ENCODE results near the gene PLXND1. TPM values are rescaled to one million over a fixed set of nuclear protein-coding genes. Genes with fewer than 3 reads are reported as not detected.

Gene PLXND1
- total and polyA plus RNA-seq, 2 donors (not counting 1 experiment from before 2014, with no cell fraction given), result 89.6 to 109 TPM

DNA sequence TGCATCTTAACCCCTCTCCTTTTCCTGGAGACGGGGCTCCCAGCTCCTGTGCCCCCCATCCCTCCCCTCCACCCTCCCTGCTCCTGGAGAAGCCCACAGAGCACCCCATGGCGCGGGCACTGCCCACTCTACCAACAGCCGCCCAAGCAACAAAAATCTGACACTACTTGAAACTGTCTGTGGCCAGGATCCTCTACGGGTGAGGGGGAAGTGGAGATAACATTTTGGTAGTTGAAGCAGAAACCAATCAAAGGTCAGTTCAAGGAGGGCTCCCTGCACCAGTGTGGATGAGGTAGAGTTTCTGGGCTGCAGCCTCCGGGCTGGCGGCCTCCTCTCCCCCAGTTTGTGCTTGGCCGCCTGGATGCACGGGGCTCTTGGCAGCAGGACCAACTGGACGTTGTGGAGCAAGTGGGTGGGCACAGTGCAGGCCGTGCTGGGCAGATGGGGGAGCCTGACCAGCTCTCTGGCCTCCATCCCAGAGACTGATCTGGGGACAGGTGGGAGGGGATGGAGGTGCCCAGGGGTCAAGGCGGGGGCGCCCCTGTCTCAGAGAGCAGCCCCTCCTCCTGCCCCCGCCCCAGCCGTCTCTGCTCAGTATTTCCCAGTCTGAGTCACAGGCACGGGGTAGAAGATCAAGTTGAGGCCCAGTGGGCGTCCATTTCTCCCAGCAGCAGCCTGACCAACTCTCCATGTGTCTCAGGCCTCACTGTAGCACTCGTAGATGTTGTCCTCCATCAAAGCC lies 50.7 kb downstream of the PLXND1 start:
- peak in 1 of 2 donors; percentile 26 for DNase-seq (ENCODE audit: low read depth in 2 of 2)
- H3K27ac ChIP-seq (ENCODE audit: insufficient read depth, low read length), result no peak overlapping the region
- H3K4me2 ChIP-seq (ENCODE audit: extremely low read depth, insufficient read depth, low read length), result no peak overlapping the region
- H3K79me2 ChIP-seq (ENCODE audit: control insufficient read depth, insufficient read depth, low read length), result peaks cover 9% of the 10 kb centered on the region
- H3K4me1 ChIP-seq (ENCODE audit: control insufficient read depth, extremely low read depth, insufficient read depth, low read length), result peaks cover 41% of the 10 kb centered on the region
- no peak for TF ChIP-seq EZH2 (IDR thresholded peaks at IDR 0.05; ENCODE audit: low read length, missing control alignments)
- TF ChIP-seq, protein P1, sequence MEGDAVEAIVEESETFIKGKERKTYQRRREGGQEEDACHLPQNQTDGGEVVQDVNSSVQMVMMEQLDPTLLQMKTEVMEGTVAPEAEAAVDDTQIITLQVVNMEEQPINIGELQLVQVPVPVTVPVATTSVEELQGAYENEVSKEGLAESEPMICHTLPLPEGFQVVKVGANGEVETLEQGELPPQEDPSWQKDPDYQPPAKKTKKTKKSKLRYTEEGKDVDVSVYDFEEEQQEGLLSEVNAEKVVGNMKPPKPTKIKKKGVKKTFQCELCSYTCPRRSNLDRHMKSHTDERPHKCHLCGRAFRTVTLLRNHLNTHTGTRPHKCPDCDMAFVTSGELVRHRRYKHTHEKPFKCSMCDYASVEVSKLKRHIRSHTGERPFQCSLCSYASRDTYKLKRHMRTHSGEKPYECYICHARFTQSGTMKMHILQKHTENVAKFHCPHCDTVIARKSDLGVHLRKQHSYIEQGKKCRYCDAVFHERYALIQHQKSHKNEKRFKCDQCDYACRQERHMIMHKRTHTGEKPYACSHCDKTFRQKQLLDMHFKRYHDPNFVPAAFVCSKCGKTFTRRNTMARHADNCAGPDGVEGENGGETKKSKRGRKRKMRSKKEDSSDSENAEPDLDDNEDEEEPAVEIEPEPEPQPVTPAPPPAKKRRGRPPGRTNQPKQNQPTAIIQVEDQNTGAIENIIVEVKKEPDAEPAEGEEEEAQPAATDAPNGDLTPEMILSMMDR (conservative IDR thresholded peaks at IDR 0.05 in 1 of 2, IDR thresholded peaks at IDR 0.05 in 1 of 2; ENCODE audit: low read depth in 1 of 2, low read length in 2 of 2), result no peak
- H2AFZ ChIP-seq (ENCODE audit: low read length), result no peak overlapping the region
- H3K9me3 ChIP-seq (ENCODE audit: control insufficient read depth, insufficient read depth, low read depth, low read length), result no peaks in the 10 kb centered on the region
- no peak overlapping the region for H3K9ac ChIP-seq (ENCODE audit: insufficient read depth, low read length)
- peaks cover 26% of the 10 kb centered on the region for H3K36me3 ChIP-seq (ENCODE audit: control insufficient read depth, insufficient read depth, low read length)
- H3K27me3 ChIP-seq (ENCODE audit: control insufficient read depth, insufficient read depth, low read length), result no peaks in the 10 kb centered on the region
- no peak overlapping the region for H3K4me3 ChIP-seq (replicated peaks in 1 of 4; ENCODE audit: control extremely low read depth in 1 of 4, insufficient read depth in 1 of 4, low read depth in 3 of 4, low read length in 4 of 4)
- H4K20me1 ChIP-seq (ENCODE audit: control insufficient read depth, extremely low read depth, insufficient read depth, low read length), result no peaks in the 10 kb centered on the region

DNA sequence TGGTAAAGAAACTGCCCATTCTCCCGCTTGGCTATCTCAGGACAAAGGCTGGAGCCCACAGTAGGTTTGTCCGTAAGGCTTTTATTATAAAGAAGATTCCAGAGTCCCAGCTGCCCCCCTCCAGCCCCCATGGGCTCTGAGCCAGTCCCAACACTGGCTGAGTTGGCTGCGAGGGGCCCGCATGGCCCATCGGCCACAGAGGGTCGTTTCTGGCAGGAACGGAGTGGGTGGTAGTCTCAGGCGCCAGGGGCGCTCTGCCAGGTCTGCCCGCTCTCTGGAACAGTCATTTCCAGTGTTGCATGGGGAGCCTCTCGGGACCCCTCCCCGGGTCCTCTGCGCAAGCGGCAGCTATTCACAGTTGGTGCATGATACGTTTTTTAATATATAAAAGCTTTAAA lies 51.3 kb downstream of the PLXND1 start:
- H3K27ac ChIP-seq (ENCODE audit: insufficient read depth, low read length), result no peak overlapping the region
- H3K4me2 ChIP-seq (ENCODE audit: extremely low read depth, insufficient read depth, low read length), result no peak overlapping the region
- H3K9ac ChIP-seq (ENCODE audit: insufficient read depth, low read length), result no peak overlapping the region
- H3K79me2 ChIP-seq (ENCODE audit: control insufficient read depth, insufficient read depth, low read length), result peaks cover 9% of the 10 kb centered on the region
- no peak overlapping the region for H3K4me3 ChIP-seq (replicated peaks in 1 of 4; ENCODE audit: control extremely low read depth in 1 of 4, insufficient read depth in 1 of 4, low read depth in 3 of 4, low read length in 4 of 4)
- no peaks in the 10 kb centered on the region for H4K20me1 ChIP-seq (ENCODE audit: control insufficient read depth, extremely low read depth, insufficient read depth, low read length)
- H3K4me1 ChIP-seq (ENCODE audit: control insufficient read depth, extremely low read depth, insufficient read depth, low read length), result peaks cover 37% of the 10 kb centered on the region
- H3K27me3 ChIP-seq (ENCODE audit: control insufficient read depth, insufficient read depth, low read length), result no peaks in the 10 kb centered on the region
- H3K36me3 ChIP-seq (ENCODE audit: control insufficient read depth, insufficient read depth, low read length), result peaks cover 24% of the 10 kb centered on the region
- no peak for TF ChIP-seq EZH2 (IDR thresholded peaks at IDR 0.05; ENCODE audit: low read length, missing control alignments)
- H3K9me3 ChIP-seq (ENCODE audit: control insufficient read depth, insufficient read depth, low read depth, low read length), result no peaks in the 10 kb centered on the region
- no peak for DNase-seq (ENCODE audit: low read depth in 2 of 2)
- H2AFZ ChIP-seq (ENCODE audit: low read length), result no peak overlapping the region

DNA sequence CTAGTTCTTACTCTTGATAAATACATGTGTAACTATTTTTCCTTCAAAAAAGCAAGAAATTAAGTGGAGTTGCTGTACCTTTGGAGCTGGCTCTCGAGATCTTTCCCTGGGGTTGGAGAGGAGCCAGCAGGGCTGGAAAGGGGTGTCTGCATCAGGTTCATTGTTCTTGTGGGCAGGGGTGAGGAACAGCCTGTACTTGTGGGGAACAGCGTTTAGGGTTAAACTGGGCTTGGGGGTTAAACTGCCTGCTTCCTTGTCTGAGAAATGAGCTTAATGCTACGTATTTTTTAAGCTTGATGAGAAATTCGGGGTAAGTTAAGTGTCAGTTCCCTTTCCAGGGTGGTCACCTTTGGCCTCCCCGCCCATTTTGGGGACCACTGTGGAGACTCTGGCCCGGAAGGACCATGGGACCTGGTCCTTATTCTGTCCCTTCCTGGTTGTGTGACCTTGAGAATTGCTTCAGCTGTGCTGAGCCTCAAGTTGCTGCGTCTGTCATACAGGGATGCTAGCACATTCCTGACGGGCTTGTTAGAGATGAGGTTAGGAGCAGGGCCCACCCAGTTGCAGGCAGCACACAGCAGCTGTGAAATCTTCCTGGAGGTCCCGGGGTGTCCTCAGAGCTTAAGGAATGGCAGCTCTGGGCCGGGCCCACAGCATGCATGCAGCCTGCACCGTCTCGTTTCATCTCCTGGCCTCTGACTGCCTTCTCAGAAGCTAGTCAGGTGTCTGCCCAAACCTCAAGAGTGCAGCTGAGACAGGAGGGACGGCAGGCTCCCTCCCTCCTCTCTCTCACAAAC lies 51.9 kb downstream of the PLXND1 start:
- H4K20me1 ChIP-seq (ENCODE audit: control insufficient read depth, extremely low read depth, insufficient read depth, low read length), result no peaks in the 10 kb centered on the region
- no peaks in the 10 kb centered on the region for H3K9me3 ChIP-seq (ENCODE audit: control insufficient read depth, insufficient read depth, low read depth, low read length)
- H3K27ac ChIP-seq (ENCODE audit: insufficient read depth, low read length), result peak overlapping the region; percentile 19
- peaks cover 4% of the 10 kb centered on the region for H3K79me2 ChIP-seq (ENCODE audit: control insufficient read depth, insufficient read depth, low read length)
- no peak overlapping the region for H3K9ac ChIP-seq (ENCODE audit: insufficient read depth, low read length)
- H2AFZ ChIP-seq (ENCODE audit: low read length), result no peak overlapping the region
- H3K4me1 ChIP-seq (ENCODE audit: control insufficient read depth, extremely low read depth, insufficient read depth, low read length), result peaks cover 32% of the 10 kb centered on the region
- H3K36me3 ChIP-seq (ENCODE audit: control insufficient read depth, insufficient read depth, low read length), result peaks cover 21% of the 10 kb centered on the region
- no peak for TF ChIP-seq EZH2 (IDR thresholded peaks at IDR 0.05; ENCODE audit: low read length, missing control alignments)
- TF ChIP-seq, protein P1 (conservative IDR thresholded peaks at IDR 0.05 in 1 of 2, IDR thresholded peaks at IDR 0.05 in 1 of 2; ENCODE audit: low read depth in 1 of 2, low read length in 2 of 2), result no peak
- peak; percentile 23 to 40 for DNase-seq (ENCODE audit: low read depth in 2 of 2)
- no peaks in the 10 kb centered on the region for H3K27me3 ChIP-seq (ENCODE audit: control insufficient read depth, insufficient read depth, low read length)
- H3K4me2 ChIP-seq (ENCODE audit: extremely low read depth, insufficient read depth, low read length), result no peak overlapping the region
- no peak overlapping the region for H3K4me3 ChIP-seq (replicated peaks in 1 of 4; ENCODE audit: control extremely low read depth in 1 of 4, insufficient read depth in 1 of 4, low read depth in 3 of 4, low read length in 4 of 4)

All from fibroblast of lung (primary cell).